Activated CD4-positive, CD25-positive, alpha-beta regulatory T cell treated with anti-CD3 and anti-CD28 coated beads, Interleukin-2, amount 50 U/mL, for 72 hours (primary cell): ENCODE results near the gene SLC27A1.
"Not testable (repeated sequence)": the region's sequence is repeated elsewhere in the genome, so short reads cannot be mapped to it uniquely, and the experiment has no call there.

ENCODE experiments used
- DNase-seq: peaks from one replicate; pipeline ENCODE4 v3.0.0; 2021

Gene SLC27A1

GRCh38 chr19:17487284-17488121, 17.2 kb downstream of the SLC27A1 start:
- DNase-seq, result no peak

- DNase-seq, result peak; percentile 51
Observed at GRCh38 chr19:17488593-17489391, 18.5 kb downstream of the SLC27A1 start.

GRCh38 chr19:17489392-17490030, 19.2 kb downstream of the SLC27A1 start:
- no peak for DNase-seq

- no peak for DNase-seq
Observed at GRCh38 chr19:17490411-17490810, 20.1 kb downstream of the SLC27A1 start.

- no peak for DNase-seq
Observed at GRCh38 chr19:17491287-17491686, 21.0 kb downstream of the SLC27A1 start.

GRCh38 chr19:17495639-17496296, 25.4 kb downstream of the SLC27A1 start:
- no peak for DNase-seq

- peak; percentile 84 for DNase-seq
Observed at GRCh38 chr19:17496337-17496997, 26.1 kb downstream of the SLC27A1 start.

- no peak for DNase-seq
Observed at GRCh38 chr19:17497149-17497798, 26.9 kb downstream of the SLC27A1 start.

GRCh38 chr19:17499025-17499424, 28.7 kb downstream of the SLC27A1 start:
- not testable (repeated sequence) for DNase-seq

- DNase-seq, result no peak
Observed at GRCh38 chr19:17499648-17500446, 29.5 kb downstream of the SLC27A1 start.

- no peak for DNase-seq
Observed at GRCh38 chr19:17500447-17501198, 30.3 kb downstream of the SLC27A1 start.

GRCh38 chr19:17503240-17503639, 32.9 kb downstream of the SLC27A1 start:
- no peak for DNase-seq

GRCh38 chr19:17504030-17504429, 33.7 kb downstream of the SLC27A1 start:
- DNase-seq, result no peak

- DNase-seq, result no peak
Observed at GRCh38 chr19:17504456-17504855, 34.1 kb downstream of the SLC27A1 start.

GRCh38 chr19:17505223-17505622, 34.9 kb downstream of the SLC27A1 start:
- DNase-seq, result no peak

- no peak for DNase-seq
Observed at GRCh38 chr19:17506745-17507144, 36.4 kb downstream of the SLC27A1 start.

- DNase-seq, result not testable (repeated sequence)
Observed at GRCh38 chr19:17508558-17508933, 38.2 kb downstream of the SLC27A1 start.

- no peak for DNase-seq
Observed at GRCh38 chr19:17510220-17510993, 40.1 kb downstream of the SLC27A1 start.
